GM18498 (cell line): ENCODE data around the gene FOXF2.

Source experiments
- ATAC-seq: cut with Tn5 transposase; IDR thresholded peaks from one replicate; pipeline ENCODE4 v1.9.1; 2021; ENCODE audit warnings: mild to moderate bottlenecking, moderate library complexity; ENCODE audit not compliant: unreplicated experiment

The FOXF2 gene

DNA sequence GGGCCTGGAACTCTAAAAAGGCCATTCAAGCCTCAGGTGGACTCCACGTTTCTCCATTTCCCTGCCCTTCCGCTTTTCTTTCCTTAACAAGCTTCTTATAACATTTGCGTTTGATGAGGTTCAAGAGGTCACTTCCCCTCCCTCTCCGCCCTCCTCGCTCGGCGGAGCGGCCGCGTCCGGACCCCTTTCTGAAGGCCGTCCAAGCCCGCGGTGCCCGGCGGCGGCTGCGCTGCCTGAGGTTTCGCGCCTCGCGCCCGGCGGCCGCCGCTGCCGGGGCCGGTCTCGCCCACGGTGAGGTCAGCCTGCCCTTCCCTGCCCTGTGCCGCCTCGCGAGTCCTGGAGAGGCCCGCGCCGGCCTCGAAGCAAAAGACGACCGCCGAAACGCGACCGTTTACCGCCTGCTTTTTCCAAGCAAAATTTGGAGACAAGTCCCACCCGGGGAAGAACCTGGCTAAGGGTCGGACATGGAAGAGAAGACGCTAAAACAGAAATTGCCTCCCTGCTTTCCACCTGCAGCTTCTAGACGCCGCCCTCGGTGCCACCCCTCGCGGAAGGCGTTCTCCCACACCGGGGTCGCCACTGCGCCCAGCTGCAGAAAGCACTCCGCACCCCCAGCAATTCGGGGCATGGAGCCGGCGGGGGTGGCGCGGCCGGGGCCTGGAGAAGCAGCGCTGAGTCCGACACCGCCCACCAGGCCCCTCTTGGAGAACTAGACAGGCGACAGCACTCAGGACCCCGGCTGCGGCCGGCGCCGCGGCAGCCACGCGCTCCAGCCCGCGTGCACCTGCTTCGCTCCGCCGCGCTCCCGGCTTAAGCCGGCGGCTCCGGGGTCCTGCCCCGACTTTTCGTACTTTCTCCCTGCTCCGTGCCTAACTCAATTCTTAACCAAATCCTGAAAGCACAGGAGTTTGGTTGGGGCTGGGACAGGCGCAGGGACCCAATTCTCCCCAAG is 11.0 kb upstream of the FOXF2 start:
- no peak for ATAC-seq

DNA sequence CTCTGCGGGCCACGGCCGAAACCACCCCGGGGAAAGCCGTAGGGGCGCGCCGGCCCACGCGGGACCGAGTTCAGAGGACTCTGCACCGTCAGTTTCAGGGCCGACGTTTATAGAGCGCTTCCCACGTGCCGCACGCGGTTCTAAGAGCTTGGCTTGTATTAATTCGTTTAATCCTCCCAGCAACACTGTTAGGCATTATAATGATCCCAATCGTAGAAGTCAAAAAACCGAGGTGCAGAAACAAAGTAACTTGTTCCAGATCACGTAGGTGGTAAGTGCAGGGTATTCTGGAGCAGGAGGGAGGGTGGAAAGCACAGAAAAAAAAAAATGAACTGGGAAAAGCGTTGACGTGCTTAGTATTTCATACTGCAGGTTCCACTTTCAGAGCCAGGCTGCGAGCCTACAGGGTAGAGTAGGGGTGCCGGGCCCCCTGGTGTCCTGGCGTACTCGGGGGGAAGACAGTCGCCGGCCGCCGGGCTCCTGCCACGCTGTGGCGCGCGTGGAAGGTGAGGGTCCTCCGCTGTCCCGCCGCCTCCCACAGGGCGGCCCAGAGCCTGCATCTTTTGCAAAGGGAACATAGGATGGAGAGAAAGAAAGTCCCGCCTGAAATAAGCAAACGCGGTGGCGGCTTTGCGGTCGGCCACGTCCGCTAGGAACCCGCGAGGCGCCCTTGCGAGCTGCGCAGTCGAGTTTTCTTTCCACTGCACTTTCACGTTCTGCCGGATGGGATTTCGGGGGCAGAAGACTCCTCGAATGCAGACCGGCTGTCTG is 10.2 kb upstream of the FOXF2 start:
- ATAC-seq = no peak

GRCh38 chr6:1379788-1380147 is 9.6 kb upstream of the FOXF2 start:
- ATAC-seq = no peak

DNA sequence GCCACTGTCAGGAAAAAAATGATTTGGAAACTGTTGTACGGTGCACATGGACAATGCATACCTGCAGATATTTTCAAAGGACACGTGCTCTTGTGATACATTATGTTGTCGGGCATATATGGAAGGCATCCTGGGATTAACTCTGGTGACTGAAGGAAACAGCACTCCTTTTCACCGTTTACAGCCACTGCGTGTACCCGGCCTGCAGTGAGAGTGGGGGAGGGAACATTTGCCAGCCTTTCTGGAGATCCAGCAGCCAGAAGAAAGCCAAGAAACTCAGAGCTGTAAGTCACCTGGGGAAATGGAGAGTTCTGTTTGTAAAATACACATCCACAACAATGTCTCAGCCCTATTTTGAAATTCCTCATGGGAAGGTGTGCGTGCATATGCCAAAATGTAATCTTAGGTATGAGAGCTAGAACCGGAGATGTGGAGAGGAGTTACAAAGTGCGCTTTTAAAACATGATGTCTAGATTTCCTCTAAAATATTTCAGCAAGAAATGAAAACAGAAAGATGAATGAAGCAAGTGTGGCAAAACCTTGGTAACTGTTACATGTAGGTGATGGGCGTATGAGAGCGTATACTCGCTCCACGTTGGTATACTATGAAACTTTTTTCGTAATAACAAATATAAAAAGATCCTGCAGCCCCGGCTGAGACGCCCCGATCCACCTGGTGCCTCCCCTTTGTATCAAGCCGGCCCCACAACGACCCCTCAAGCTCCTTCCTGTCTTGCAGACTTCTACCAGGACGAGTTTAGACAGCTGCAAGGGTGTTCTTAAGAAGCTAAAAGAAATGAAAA is 8.6 kb upstream of the FOXF2 start:
- no peak for ATAC-seq

- no peak for ATAC-seq
Measured at GRCh38 chr6:1381481-1382330, 7.7 kb upstream of the FOXF2 start.

- no peak for ATAC-seq
Measured at GRCh38 chr6:1382331-1382882, 7.0 kb upstream of the FOXF2 start.

- ATAC-seq = no peak
Measured at GRCh38 chr6:1382883-1383728, 6.3 kb upstream of the FOXF2 start.

DNA sequence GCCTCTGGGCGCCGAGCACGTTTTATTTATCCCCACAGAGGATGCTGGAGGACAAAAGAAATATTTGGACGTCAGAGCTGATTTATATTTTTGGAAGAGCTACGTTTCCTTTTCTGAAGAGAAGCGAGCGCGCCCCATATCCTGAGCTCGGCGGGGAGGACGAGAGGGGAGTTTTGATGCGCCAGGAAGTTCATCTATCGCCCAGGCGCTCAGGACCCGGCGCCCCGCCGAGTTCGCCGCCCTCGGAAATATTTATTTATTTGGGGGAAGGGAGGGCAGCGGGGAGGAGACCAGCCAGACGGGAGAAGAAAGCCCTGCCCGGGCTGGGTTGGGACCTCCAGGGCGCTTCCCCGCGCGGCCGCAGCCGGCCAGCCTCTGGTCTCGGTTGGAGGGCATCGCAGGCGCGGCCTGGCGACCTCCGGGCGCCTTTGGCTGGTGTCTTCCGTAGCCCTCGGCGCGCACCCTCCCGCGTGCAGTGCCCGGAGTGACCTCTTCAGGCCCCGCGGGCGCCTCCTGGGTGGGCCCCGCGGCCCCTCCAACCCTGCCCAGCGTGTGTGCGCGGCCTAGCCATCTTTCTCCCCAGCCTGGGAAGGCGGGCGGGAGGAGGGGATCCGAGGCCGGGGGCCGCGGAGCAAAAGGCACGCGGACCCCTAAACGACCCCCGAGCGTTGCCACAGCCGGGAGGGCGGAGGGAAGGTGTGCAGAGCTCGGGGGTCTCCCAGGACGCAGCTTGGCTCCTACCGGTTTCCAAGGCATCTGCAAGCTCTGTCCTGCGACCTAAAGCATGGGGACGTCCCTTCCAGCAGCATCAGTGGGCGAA is 5.4 kb upstream of the FOXF2 start:
- ATAC-seq = no peak

GRCh38 chr6:1384549-1385128 is 4.7 kb upstream of the FOXF2 start:
- no peak for ATAC-seq

DNA sequence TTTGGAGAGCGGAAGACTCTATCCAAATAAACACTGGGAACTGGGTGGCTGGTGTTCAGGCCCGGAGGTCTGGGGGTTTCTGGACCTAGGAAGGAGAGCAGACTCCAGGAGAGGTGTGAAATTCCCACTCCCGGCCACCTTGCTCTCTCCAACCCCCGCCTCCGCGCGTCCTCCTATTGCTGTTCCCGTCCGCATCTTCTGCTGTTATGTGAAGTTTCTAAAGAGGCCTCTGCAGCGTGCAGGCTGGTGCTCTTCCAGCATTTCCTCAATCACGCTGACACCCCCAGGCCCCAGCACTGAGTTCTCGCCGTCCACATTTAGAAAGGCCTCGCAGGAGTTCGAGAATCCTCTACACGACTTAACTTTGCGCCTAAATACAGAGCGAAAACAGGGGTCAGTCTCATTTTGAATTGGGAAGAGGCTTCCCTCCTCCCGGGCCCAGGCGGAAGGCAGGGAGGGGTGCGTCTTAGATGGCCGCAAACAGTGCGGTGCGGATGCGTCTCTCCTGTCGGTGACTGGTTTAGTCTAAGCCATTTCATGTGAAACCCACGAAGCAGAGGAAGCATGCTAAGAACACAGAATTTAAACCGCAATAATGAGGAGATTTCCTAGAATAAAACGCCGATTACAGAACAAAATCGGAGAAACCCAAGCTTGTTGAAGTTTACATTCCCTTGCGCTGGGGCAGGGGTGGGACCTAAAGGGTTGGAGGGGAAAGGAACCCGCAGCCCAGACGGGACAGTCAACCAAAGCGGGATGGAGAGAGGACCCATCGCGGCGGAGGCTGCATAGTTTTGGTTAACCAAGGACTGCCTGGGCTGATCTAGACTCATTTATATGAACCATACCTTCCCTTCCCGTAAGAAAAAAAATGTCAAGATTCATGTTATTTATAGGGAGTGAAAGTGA is 4.0 kb upstream of the FOXF2 start:
- ATAC-seq = no peak

DNA sequence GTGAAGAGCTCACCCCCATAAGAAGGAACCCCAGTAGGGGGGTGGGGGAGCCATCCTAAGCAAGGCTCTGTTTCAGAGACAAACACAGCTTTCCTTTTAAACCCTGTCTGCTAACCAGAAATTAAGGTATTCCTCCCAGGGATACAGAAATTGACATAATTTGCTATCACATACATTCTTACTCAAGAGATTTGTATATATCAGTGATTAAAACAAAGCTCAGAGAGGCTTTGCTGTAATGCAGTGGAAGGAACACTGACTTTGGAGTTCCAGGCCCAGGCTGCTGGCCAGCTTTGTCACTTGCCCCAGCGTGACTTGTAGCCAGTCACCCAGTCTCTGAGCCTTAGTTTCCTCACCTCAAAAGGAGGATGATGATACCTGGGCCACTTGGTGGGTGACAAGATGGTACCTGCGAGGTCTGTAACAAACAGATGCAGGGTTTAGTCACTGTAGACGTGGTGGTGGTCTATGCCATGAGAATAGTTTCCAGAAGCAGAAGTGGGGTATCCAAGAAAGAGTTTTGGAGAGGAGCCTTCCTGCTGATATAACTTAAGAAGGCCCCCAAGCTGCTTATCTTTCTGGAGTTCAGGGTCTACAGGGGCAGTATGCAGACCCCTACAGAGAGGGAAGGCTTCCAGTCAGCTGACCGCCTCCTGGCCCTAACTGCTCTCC is 3.2 kb upstream of the FOXF2 start:
- no peak for ATAC-seq

GRCh38 chr6:1387538-1387875 is 1.9 kb upstream of the FOXF2 start:
- ATAC-seq = no peak

- no peak for ATAC-seq
Measured at GRCh38 chr6:1387876-1388629, 1.3 kb upstream of the FOXF2 start.

DNA sequence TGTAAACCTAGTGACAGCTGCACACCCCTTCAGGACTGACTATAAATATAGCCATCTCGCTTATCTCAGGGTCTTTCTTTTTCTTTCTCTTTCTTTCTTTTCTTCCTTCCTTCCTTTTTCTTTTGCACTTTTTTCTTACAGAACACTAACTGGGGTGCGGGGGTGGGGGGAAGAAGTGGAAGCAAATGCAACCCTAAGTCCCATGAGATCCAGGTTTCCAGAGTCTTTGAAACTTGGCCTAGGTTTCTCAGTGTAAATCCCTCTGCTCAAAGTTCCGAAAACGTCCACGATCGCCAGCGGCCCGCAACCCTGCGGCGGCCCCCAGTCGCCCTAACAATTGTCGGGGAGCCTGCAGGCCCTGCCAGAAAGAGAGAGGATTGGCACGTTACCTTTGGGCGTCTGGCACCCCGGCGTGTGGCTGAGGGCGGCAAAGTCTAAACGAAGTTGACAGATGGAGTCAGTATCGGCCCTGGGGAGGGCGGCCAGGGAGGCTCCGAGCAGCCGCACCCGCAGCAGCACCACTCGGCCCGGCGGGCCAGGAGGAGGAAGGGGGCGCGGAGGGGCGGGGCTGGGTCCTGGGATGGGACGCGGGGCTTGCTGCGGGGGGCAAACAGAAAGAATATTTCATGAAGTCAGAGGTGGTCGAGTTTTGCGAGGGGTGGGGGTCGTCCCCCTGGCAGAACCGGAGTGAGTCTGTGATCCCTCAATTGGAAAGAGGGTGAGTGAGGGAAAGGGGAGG is 577 bp upstream of the FOXF2 start:
- ATAC-seq = no peak
